Mucosa of rectum (tissue), 2 donors: ENCODE data around the gene GADD45A.

Experiments
- H3K27ac ChIP-seq, 2 donors: one replicate each; pipeline ENCODE4 v1.7.0; 2013; ENCODE audit warnings: inconsistent platforms in 2 of 2, low read depth in 2 of 2, low read length in 2 of 2
- H3K27me3 ChIP-seq, 2 donors: one replicate each; pipeline ENCODE4 v1.7.0; 2013; ENCODE audit warnings: low read length in 2 of 2; ENCODE audit not compliant: control insufficient read depth in 2 of 2, insufficient read depth in 2 of 2
- H3K36me3 ChIP-seq, 2 donors: one replicate each; pipeline ENCODE4 v1.7.0; 2013; ENCODE audit warnings: low read length in 2 of 2; ENCODE audit not compliant: control insufficient read depth in 2 of 2, insufficient read depth in 2 of 2
- H3K4me1 ChIP-seq, 2 donors: one replicate each; pipeline ENCODE4 v1.7.0; 2013; ENCODE audit warnings: low read length in 2 of 2, mild to moderate bottlenecking in 1 of 2; ENCODE audit not compliant: control insufficient read depth in 2 of 2, insufficient read depth in 2 of 2
- H3K4me3 ChIP-seq, 2 donors: one replicate each; pipeline ENCODE4 v1.7.0; 2013; ENCODE audit warnings: low read length in 2 of 2
- H3K9ac ChIP-seq, 2 donors: one replicate each; pipeline ENCODE4 v1.7.0; 2013; ENCODE audit warnings: low read length in 2 of 2, low read depth in 1 of 2, mild to moderate bottlenecking in 1 of 2
- H3K9me3 ChIP-seq, 2 donors: one replicate each; pipeline ENCODE4 v1.7.0; 2013; ENCODE audit warnings: low read length in 2 of 2; ENCODE audit not compliant: control insufficient read depth in 2 of 2
- donor health status: healthy.
- donor health status: Normal muscosa, but diverticular disease.

GADD45A gene

GRCh38 chr1:67717876-67718275, 32.9 kb downstream of the GADD45A start:
- Histone ChIP-seq H3K4me1 (peaks cover 31 to 41% of the 10 kb centered on the region in 2 donors), H3K4me3 (no peak overlapping the region), H3K27me3 (no peaks in the 10 kb centered on the region), H3K36me3 (no peaks in the 10 kb centered on the region), H3K27ac (peak overlapping the region in 1 of 2 donors; percentile 35), H3K9ac (no peak overlapping the region), H3K9me3 (no peaks in the 10 kb centered on the region)

GRCh38 chr1:67719329-67720196, 34.6 kb downstream of the GADD45A start:
- Histone ChIP-seq H3K36me3 (no peaks in the 10 kb centered on the region), H3K9ac (no peak overlapping the region), H3K4me1 (peaks cover 15 to 25% of the 10 kb centered on the region in 2 donors), H3K27ac (no peak overlapping the region), H3K9me3 (no peaks in the 10 kb centered on the region), H3K27me3 (no peaks in the 10 kb centered on the region), H3K4me3 (no peak overlapping the region)

GRCh38 chr1:67721112-67721511, 36.1 kb downstream of the GADD45A start:
- peaks cover 15 to 21% of the 10 kb centered on the region in 2 donors for H3K4me1 ChIP-seq

GRCh38 chr1:67721650-67722291, 36.8 kb downstream of the GADD45A start:
- no peaks in the 10 kb centered on the region for H3K9me3 ChIP-seq
- no peak overlapping the region for H3K27ac ChIP-seq
- no peaks in the 10 kb centered on the region for H3K27me3 ChIP-seq
- no peaks in the 10 kb centered on the region for H3K36me3 ChIP-seq
- H3K9ac ChIP-seq: no peak overlapping the region
- H3K4me3 ChIP-seq: no peak overlapping the region
- H3K4me1 ChIP-seq: peaks cover 10 to 15% of the 10 kb centered on the region in 2 donors

More at GRCh38 chr1:67721112-67721511, 36.1 kb downstream of the GADD45A start:
- H3K27ac ChIP-seq: no peak overlapping the region
- H3K9ac ChIP-seq: no peak overlapping the region
- H3K36me3 ChIP-seq: no peaks in the 10 kb centered on the region
- H3K27me3 ChIP-seq: no peaks in the 10 kb centered on the region
- no peaks in the 10 kb centered on the region for H3K9me3 ChIP-seq
- no peak overlapping the region for H3K4me3 ChIP-seq

- H3K27ac ChIP-seq: no peak overlapping the region
- H3K4me1 ChIP-seq: peaks cover 6 to 12% of the 10 kb centered on the region in 2 donors
- H3K4me3 ChIP-seq: no peak overlapping the region
- H3K9me3 ChIP-seq: no peaks in the 10 kb centered on the region
- H3K27me3 ChIP-seq: no peaks in the 10 kb centered on the region
- H3K9ac ChIP-seq: no peak overlapping the region
- no peaks in the 10 kb centered on the region for H3K36me3 ChIP-seq
Observed at GRCh38 chr1:67722292-67722944, 37.4 kb downstream of the GADD45A start.

GRCh38 chr1:67723126-67723525, 38.1 kb downstream of the GADD45A start:
- Histone ChIP-seq H3K36me3 (no peaks in the 10 kb centered on the region), H3K9me3 (no peaks in the 10 kb centered on the region), H3K27ac (no peak overlapping the region), H3K4me3 (no peak overlapping the region), H3K4me1 (peaks cover under 1 to 5% of the 10 kb centered on the region in 2 donors), H3K27me3 (no peaks in the 10 kb centered on the region), H3K9ac (no peak overlapping the region)

GRCh38 chr1:67723620-67724019, 38.6 kb downstream of the GADD45A start:
- no peaks in the 10 kb centered on the region for H3K36me3 ChIP-seq
- H3K4me1 ChIP-seq: peaks cover 0 to 5% of the 10 kb centered on the region in 2 donors
- H3K27ac ChIP-seq: no peak overlapping the region
- no peaks in the 10 kb centered on the region for H3K27me3 ChIP-seq
- no peak overlapping the region for H3K9ac ChIP-seq
- H3K4me3 ChIP-seq: no peak overlapping the region
- no peaks in the 10 kb centered on the region for H3K9me3 ChIP-seq

GRCh38 chr1:67724928-67725560, 40.0 kb downstream of the GADD45A start:
- H3K9ac ChIP-seq: no peak overlapping the region
- no peaks in the 10 kb centered on the region for H3K9me3 ChIP-seq
- no peaks in the 10 kb centered on the region for H3K36me3 ChIP-seq
- H3K27ac ChIP-seq: no peak overlapping the region
- no peak overlapping the region for H3K4me3 ChIP-seq
- H3K4me1 ChIP-seq: peaks cover 0 to 5% of the 10 kb centered on the region in 2 donors
- no peaks in the 10 kb centered on the region for H3K27me3 ChIP-seq

- no peak overlapping the region for H3K4me3 ChIP-seq
- no peaks in the 10 kb centered on the region for H3K27me3 ChIP-seq
- no peak overlapping the region for H3K27ac ChIP-seq
- peaks cover 0 to 5% of the 10 kb centered on the region in 2 donors for H3K4me1 ChIP-seq
- no peak overlapping the region for H3K9ac ChIP-seq
- no peaks in the 10 kb centered on the region for H3K9me3 ChIP-seq
- no peaks in the 10 kb centered on the region for H3K36me3 ChIP-seq
Observed at GRCh38 chr1:67726224-67726623, 41.2 kb downstream of the GADD45A start.
